HG03025 (cell line): ENCODE measurements around the gene ANGPT4.

Experiments used
- ATAC-seq: cut with Tn5 transposase; IDR thresholded peaks from one replicate; pipeline ENCODE4 v1.9.1; 2021; ENCODE audit warnings: mild to moderate bottlenecking, moderate library complexity; ENCODE audit not compliant: unreplicated experiment, low FRiP score

ANGPT4 gene

DNA sequence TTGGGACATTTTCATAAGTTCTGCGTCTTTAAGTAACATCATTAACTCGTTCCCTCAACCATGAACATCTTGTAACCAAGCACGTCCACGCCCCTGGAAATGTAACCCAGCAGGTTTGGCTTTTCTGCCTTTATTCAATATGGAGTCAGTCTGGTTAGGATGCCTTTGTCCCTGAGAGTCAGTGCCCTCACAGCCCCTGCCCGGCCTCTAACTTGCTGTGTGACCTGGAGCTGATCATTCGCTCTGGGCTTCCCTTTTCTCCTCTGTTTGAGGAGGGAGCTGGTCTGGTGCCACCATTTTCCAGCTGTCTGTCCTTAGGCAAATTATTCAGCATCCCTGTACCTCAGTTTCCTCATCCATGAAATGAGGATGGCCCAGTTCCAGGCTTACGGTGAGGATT lies 26.5 kb upstream of the ANGPT4 start:
- no peak for ATAC-seq

DNA sequence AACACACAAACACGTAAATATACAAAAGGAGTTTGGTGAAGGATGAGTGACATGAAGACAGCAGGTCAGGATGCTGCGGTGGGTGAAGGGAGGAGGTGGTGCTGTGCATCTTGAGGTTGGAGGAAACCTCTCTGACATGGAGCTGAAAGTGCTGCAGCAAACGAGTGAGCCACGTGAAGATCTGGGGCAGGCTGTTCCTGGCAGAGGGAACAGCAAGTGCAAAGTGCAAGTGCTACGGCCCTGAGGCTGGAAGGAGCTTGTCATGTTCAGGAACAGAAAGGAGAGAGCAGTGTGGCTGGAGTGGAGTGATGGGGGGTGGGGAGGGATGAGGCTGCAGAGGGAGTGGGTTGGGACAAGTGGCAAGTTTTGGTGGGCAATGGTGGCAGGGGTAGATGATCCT lies 24.8 kb upstream of the ANGPT4 start:
- ATAC-seq, result no peak

DNA sequence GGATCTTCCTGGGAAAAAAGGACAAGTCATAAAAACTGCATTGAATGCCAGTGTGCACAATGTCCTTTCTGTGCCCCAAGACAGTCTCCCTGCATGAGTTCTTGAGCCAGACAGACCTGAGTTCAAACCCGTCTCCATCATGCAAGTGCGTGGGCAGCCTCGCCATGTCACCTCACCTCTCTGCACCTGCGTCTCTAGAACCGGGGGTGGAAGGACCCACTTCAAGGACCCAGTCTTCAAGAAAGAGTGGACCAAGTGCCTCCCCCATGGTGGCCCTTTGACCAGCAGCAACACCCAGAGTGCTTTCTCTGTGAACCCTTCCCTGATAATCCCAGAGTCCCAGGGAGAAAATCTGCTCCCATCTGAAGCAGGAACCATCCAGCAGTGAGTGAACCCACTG lies 23.5 kb upstream of the ANGPT4 start:
- no peak for ATAC-seq

DNA sequence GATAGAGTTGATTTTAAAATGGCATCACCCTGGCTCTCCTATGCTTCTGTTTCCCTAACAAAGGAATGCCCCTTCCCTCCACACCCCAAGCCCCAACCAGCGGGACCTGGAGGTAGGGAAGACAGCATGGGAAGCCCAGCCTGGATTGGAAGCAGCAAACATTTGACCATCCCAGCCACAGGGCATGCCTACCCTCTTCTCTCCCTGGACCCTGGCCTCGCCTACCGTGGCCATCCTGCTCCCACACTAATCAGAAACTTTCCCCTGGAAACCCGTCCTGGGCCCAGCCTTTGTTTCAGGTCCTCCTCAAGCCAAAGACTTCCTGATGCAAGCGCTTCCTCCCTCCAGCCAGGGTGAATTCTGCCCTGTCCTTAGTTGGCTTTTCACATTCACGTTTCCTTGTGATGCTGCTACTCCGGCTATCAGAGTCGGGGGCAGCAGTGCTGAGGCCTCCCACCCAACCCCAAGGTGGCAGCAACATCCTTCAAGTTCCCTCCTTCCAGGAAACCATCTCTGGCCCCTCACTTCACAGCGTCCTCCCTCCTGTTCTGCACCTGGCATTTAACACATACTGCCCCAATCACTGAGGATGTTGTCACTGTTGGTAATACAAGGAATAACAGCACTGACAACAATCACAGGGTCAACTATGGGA lies 18.2 kb upstream of the ANGPT4 start:
- no peak for ATAC-seq

- ATAC-seq, result no peak
Observed at GRCh38 chr20:933029-933428, 16.9 kb upstream of the ANGPT4 start.

GRCh38 chr20:931401-931800 lies 15.3 kb upstream of the ANGPT4 start:
- ATAC-seq, result no peak

GRCh38 chr20:926670-927069 lies 10.5 kb upstream of the ANGPT4 start:
- ATAC-seq, result no peak

- ATAC-seq, result no peak
Observed at GRCh38 chr20:925516-925915, 9.4 kb upstream of the ANGPT4 start.

- no peak for ATAC-seq
Observed at GRCh38 chr20:924639-925038, 8.5 kb upstream of the ANGPT4 start.

- no peak for ATAC-seq
Observed at GRCh38 chr20:922781-923180, 6.6 kb upstream of the ANGPT4 start.

DNA sequence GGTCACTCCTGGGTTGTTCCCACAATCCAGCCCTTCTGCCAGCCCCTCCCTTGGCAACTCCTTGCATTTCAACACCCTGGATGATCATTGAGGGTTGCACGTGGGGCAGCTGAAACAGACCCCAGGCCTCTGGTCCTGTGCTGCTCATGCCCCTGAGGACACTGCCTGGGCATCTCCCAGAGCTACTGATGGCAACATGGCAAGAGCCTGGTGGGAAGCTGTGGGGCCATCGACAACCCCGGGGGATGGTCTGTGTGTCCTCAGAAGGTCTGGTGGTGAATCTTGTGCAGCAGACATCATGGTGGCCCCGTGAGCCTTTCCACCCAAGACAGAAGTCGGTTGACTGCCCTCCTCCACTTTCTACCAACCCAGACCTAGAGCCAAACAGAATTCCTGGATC lies 4.9 kb upstream of the ANGPT4 start:
- no peak for ATAC-seq

- no peak for ATAC-seq
Observed at GRCh38 chr20:920311-920710, 4.2 kb upstream of the ANGPT4 start.

- ATAC-seq, result no peak
Observed at GRCh38 chr20:919491-919916, 3.4 kb upstream of the ANGPT4 start.

DNA sequence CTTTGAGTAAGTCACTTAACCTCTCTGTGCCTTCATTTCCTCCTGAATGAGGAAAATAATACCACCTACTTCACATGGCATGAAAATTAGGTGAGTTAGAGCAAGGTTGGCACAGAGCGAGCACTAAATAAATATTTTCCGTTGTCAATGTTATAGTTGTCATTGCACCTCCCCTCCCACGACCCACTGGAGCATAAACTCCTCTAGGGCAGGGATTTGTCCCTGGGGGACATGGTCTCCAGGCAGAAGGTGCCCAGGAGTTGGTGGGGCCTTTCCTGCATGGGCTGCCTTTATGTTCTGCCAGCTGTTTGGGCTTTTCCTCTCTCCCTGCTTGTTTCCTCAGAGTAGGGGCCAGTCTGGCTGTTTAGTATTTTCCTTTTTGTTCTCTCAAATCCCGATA lies 1.3 kb upstream of the ANGPT4 start:
- ATAC-seq, result no peak

- ATAC-seq, result no peak
Observed at GRCh38 chr20:916825-917224, 691 bp upstream of the ANGPT4 start.

- ATAC-seq, result no peak
Observed at GRCh38 chr20:914727-915498, 1.2 kb downstream of the ANGPT4 start.

- ATAC-seq, result no peak
Observed at GRCh38 chr20:913306-913849, 2.8 kb downstream of the ANGPT4 start.

- ATAC-seq, result no peak
Observed at GRCh38 chr20:911882-912600, 4.1 kb downstream of the ANGPT4 start.

DNA sequence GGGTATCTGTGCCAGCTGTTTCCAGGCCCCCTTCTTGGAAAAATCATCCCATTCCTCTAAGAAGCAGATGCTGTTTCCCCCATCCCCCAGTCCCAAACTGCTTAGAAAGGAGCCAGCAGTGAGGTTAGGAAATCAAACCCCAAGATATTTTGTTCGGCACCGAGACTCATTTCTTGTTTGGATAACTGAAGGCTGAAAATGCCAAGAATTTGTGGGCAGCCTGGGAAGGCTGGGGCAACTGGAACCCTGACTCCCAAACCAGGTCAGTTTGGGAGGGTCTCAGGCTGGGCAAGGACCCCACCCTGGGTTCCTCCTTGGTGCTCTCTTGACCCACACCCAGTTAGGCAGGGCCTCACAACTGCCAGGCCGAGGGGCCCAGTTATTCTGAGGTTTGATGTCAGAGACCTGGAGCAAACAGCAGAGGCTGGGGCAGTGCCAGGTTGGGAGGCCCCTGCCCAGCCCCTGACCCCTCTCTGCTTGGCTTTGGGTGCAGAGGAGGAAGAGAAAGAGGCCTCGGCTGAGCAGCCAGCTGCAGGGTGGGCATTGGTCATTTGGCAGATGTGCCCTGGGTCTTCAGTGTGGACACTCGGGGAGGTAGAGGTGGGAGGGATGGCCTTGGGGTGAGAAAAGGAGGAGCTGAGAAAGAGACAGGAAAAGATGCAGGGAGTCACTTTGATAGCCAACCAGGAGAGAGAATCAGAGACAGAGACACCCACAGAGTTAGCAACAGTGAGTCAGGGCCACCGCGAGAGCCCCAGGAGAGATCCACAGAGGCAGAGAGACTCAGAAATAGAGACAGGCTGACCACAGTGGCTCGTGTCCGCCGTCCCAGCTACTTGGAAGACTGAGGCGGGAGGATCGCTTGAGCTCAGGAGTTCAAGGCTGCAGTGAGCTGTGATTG lies 5.0 kb downstream of the ANGPT4 start:
- ATAC-seq, result no peak

DNA sequence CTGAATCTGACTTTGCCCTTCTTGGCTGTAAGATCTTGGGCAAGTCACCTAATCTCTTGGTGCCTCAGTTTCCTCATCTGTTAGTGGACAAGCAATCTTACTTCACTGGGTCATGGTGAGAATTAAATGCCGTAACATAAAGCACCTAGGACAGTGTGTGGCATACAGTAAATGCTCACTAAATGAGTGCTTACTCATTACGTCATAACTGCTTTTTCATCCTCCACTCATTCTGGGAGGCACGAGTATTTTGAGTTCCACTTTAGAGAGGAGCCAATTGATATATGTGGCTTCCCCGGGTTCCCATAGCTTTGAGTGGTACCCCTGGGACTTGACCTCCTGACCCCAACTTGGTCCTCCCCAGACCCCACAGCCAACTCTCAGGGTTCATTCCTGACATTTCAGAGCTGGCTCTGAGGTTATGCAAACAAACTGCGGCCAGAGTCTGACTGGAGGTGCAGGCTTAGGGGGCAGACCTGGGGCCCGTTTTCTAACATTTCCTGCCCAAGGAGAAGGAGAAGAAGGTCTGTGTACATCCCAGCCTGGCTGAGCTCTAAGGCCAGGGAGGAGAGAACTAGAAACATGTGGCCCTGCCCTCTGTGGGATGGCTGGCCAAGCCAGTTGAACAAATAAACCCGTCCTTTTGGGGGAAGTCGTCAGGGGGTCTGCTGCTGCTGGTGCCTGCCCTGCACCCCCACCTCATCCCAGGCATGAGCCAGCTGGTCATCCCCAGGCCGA lies 5.8 kb downstream of the ANGPT4 start:
- no peak for ATAC-seq
